GM12873 (cell line): ENCODE measurements around the gene EPPIN.

ENCODE experiments used
- CTCF ChIP-seq: IDR thresholded peaks from 2 replicates; pipeline ENCODE4 v1.5.1; 2012; ENCODE audit warnings: low read depth, mild to moderate bottlenecking, moderate library complexity, low read length, control low read depth; ENCODE audit not compliant: insufficient read depth; ENCODE audit errors: missing control alignments

Gene EPPIN

GRCh38 chr20:45581702-45582101 lies 34.5 kb upstream of the EPPIN start:
- TF ChIP-seq CTCF = no peak

DNA sequence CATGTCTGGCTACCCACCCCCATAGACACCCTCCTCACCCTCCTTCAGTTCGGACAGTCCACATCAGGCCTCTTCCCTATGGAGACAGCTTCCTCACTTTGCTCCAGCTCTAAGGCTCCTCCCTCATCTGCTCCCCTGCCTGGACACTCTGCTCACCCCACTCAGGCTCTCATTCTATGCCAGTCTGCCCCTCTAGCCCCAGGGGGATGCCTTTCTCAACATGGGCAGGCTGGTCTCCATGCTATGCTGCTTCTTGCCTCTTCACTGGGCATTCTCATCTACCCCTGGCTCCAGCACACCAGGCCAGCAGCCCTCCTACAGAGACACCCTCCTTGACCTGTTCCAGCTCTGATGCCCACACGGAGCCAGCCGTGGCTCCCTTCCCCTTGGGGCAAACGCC lies 32.0 kb upstream of the EPPIN start, which contains the start of gene WFDC8:
Gene WFDC8 (minus strand): TSS at position 101 of the 400 bp plus-strand sequence. CDS start 37 bp downstream, at position 64.
- TF ChIP-seq CTCF = no peak

DNA sequence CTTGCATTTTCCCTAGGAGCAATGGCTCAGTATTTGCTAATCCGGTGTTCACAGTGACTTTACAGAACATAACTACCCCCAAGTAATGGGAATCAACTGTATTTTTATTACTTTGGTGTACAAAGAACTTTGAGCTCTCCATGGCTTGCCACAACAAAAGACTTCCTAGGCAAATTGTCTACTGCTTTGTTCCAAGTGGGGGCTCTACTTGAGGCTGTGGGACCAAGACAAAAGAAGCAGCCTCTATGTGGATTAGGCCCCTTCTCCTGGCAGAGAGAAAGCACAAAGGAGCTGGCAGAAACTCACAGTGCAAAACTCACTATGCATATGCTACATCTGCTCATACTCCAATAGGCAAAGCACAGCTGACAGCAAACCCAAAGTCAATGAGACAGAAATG lies 31.0 kb upstream of the EPPIN start:
- TF ChIP-seq CTCF = no peak

DNA sequence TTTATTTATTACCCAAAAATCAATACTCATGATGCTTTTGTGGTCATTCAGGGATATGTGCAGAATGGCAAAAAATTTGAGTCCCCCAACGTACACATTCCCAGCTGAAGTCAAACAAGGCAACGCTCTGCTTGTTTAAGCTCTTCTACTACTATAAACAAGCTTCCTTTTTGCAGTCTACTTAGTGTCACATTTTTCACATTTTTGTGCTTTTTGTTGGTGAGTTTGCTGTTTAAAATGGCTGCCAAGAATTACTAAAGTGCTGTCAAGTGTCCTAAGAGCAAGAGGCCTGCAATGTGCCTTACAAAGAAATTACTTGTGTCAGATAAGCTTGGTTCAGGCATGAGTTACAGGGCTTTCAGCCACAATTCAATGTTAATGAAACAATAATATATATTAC lies 29.8 kb upstream of the EPPIN start:
- TF ChIP-seq CTCF = no peak

DNA sequence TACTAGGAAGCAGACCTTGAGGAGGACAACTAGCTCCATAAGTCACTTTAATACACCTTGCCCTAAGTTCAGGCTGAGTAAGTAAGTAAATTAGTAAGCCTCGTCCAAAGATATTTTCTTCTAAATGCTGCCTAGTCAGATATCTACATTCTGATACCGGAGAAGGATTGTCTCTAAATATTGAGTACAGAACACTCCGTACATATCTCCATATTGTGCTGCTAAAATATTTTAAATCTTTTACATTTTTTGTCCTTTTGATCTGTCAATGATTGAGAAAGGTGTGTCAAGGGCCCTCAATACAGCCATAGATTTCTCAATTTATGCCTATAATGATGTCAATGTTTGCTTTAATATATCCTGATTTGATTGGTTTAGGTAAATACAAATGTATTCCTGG lies 28.7 kb upstream of the EPPIN start:
- TF ChIP-seq CTCF = no peak

DNA sequence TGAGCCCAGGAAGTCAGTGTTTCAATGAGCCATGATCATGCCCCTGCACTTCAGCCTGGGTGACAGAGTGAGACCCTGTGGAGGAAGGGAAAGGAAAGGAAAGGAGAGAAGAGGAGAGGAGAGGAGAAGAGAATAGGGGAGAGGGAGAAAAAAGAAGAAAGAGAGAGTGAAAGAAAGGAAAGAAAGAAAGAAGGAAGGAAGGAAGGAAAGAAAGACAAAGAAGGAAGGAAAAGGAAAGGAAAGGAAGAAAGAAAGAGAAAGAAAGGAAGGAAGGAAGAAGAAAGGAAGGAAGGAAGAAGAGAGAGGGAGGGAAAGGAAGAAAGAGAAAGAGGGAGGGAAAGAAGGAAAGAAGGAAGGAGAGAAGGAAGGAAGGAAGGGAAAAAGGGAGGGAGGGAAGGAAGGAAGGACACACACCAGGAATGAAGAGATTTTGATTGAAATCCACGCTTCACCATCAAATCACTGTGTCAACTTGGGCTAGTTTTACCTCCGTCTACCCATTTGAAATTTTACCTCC lies 17.6 kb upstream of the EPPIN start:
- TF ChIP-seq CTCF = no peak

DNA sequence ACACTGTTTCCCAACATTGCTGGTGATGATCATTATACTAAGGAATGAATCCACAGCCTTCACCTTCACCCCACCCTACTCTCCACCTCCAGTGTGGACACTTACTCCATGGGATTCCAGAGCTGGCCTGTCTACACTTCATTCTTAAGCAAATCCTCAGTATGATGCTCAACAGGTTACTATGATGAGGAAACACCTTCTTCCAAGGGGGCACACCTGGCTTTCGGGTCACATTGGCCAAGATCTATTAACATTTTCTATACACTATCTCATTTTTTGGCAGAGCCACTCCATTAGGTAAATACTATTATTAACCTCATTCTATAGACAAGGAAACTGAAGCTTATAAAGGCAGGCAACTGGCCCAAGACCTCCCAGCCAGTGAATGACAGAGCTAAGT lies 8.0 kb upstream of the EPPIN start:
- TF ChIP-seq CTCF = no peak
